K562 (cell line): ENCODE results near the gene DYNLT3.

ENCODE experiments used
- BRCA1 ChIP-seq, 2 experiments: fragments of 450-650 bp in 1 of 2; sonication (generic) in 1 of 2; formaldehyde crosslinking in 1 of 2; IDR thresholded peaks; 2 replicates each; pipeline versions ENCODE4 v1.5.0 to v1.6.1; 2017 to 2020; ENCODE audit warnings: mild to moderate bottlenecking in 1 of 2, missing genetic modification reagents in 1 of 2
- CTCF ChIP-seq, 3 experiments: IDR thresholded peaks in 2 of 3; conservative IDR thresholded peaks in 1 of 3; 2 replicates each; pipeline ENCODE4 v1.5.1; 2011 to 2012; ENCODE audit warnings: low read length in 3 of 3, mild to moderate bottlenecking in 3 of 3, control low read depth in 2 of 3, improper control_type of control experiment in 1 of 3, inconsistent platforms in 1 of 3, low read depth in 1 of 3, mixed read lengths in 1 of 3, moderate library complexity in 1 of 3; ENCODE audit not compliant: insufficient read depth in 2 of 3
- EP300 ChIP-seq: IDR thresholded peaks from 2 replicates; pipeline ENCODE4 v1.6.1; 2012; ENCODE audit warnings: low read length, improper control_type of control experiment
- FOS ChIP-seq: IDR thresholded peaks from 3 replicates; pipeline ENCODE4 v1.6.1; 2011; ENCODE audit not compliant: insufficient read length; ENCODE audit errors: extremely low read depth
- GABPA ChIP-seq: fragments of 200-800 bp; sonication (Bioruptor generic); conservative IDR thresholded peaks from 2 replicates; pipeline ENCODE4 v1.6.1; 2016; ENCODE audit warnings: low read depth, missing genetic modification characterization, missing compliant biosample characterization
- HDGF ChIP-seq: fragments of 450-650 bp; IDR thresholded peaks from 2 replicates; pipeline ENCODE4 v1.6.1; 2016
- MAFF ChIP-seq: IDR thresholded peaks from 2 replicates; pipeline ENCODE4 v1.6.1; 2012; ENCODE audit warnings: low read length, improper control_type of control experiment
- MXI1 ChIP-seq: IDR thresholded peaks from 2 replicates; pipeline ENCODE4 v1.6.1; 2011; ENCODE audit warnings: low read depth, mild to moderate bottlenecking, improper control_type of control experiment, low read length
- RCOR1 ChIP-seq, 2 experiments: IDR thresholded peaks; 2 replicates each; pipeline ENCODE4 v1.6.1; 2012; ENCODE audit warnings: low read depth in 2 of 2, low read length in 2 of 2, borderline replicate concordance in 1 of 2, improper control_type of control experiment in 1 of 2
- REST ChIP-seq, 2 experiments: fragments of 450-650 bp; formaldehyde crosslinking in 1 of 2; IDR thresholded peaks; 2 replicates each; pipeline versions ENCODE4 v1.4.0 to v1.6.1; 2014 to 2020; ENCODE audit warnings: mild to moderate bottlenecking in 2 of 2, borderline replicate concordance in 1 of 2, low read depth in 1 of 2
- TCF7L2 ChIP-seq: fragments of 150-350 bp; IDR thresholded peaks from 2 replicates; pipeline ENCODE4 v1.6.1; 2016; ENCODE audit warnings: low read depth, mild to moderate bottlenecking, low read length, moderate library complexity
- TOE1 ChIP-seq, 2 experiments: fragments of 450-650 bp in 1 of 2; sonication (generic) in 1 of 2; formaldehyde crosslinking in 1 of 2; IDR thresholded peaks; 2 replicates each; pipeline versions ENCODE4 v1.7.1 to v1.8.0; 2016 to 2022; ENCODE audit warnings: borderline replicate concordance in 2 of 2, mild to moderate bottlenecking in 2 of 2, antibody characterized with exemption in 1 of 2, inconsistent platforms in 1 of 2, low read depth in 1 of 2, missing genetic modification reagents in 1 of 2, moderate library complexity in 1 of 2
- USF1 ChIP-seq: sonication (generic); formaldehyde crosslinking; IDR thresholded peaks from 2 replicates; pipeline ENCODE4 v1.9.0; 2022; ENCODE audit warnings: mild to moderate bottlenecking, missing genetic modification reagents
- ZBTB7A ChIP-seq: IDR thresholded peaks from 2 replicates; pipeline ENCODE4 v1.6.1; 2011; ENCODE audit warnings: low read depth, mild to moderate bottlenecking, low read length, moderate library complexity, borderline replicate concordance; ENCODE audit not compliant: control insufficient read depth

- TF ChIP-seq MXI1 (no peak), TCF7L2 (no peak), HDGF (no peak), MAFF (no peak), REST (IDR thresholded peaks at IDR 0.05; ENCODE audit: borderline replicate concordance) (no peak), REST (CRISPR knock-in tag; IDR thresholded peaks at IDR 0.05; ENCODE audit: low read depth) (no peak), BRCA1 (IDR thresholded peaks at IDR 0.05) (no peak), BRCA1 (CRISPR knock-in tag; IDR thresholded peaks at IDR 0.05) (no peak), EP300 (no peak), GABPA (no peak), CTCF (IDR thresholded peaks at IDR 0.05 in 2 of 3, conservative IDR thresholded peaks at IDR 0.05 in 1 of 3; ENCODE audit: insufficient read depth in 2 of 3, low read depth in 1 of 3, low read length in 3 of 3) (no peak), TOE1 (IDR thresholded peaks at IDR 0.05; ENCODE audit: borderline replicate concordance) (no peak), TOE1 (CRISPR knock-in tag; IDR thresholded peaks at IDR 0.05; ENCODE audit: borderline replicate concordance, low read depth) (no peak), FOS (no peak), RCOR1 (IDR thresholded peaks at IDR 0.05; ENCODE audit: borderline replicate concordance in 1 of 2, low read depth in 2 of 2, low read length in 2 of 2) (no peak), USF1 (CRISPR knock-in tag) (no peak), ZBTB7A (no peak)
Observed at GRCh38 chrX:37867536-37868153, 20.3 kb upstream of the DYNLT3 start.
